ENCODE data around the gene DES. TPM values are rescaled to one million over a fixed set of nuclear protein-coding genes. Genes with fewer than 3 reads are reported as not detected.

DES gene
- total RNA-seq, 4 donors from 2014 or later: 578 to 3,551 (median 1,628) TPM

- peak in 1 of 2 donors; percentile 40 for DNase-seq
- Histone ChIP-seq H3K4me3 (peak overlapping the region; percentile 56 to 75), H3K9me3 (no peaks in the 10 kb centered on the region), H3K4me1 (no peaks in the 10 kb centered on the region), H3K36me3 (no peaks in the 10 kb centered on the region), H3K27ac (peak overlapping the region; percentile 93 to 99), H3K27me3 (no peaks in the 10 kb centered on the region)
- intact Hi-C loops (cut with DNase I; ENCODE audit: low total_unique reads): no loop called here
- TF ChIP-seq, protein P1, sequence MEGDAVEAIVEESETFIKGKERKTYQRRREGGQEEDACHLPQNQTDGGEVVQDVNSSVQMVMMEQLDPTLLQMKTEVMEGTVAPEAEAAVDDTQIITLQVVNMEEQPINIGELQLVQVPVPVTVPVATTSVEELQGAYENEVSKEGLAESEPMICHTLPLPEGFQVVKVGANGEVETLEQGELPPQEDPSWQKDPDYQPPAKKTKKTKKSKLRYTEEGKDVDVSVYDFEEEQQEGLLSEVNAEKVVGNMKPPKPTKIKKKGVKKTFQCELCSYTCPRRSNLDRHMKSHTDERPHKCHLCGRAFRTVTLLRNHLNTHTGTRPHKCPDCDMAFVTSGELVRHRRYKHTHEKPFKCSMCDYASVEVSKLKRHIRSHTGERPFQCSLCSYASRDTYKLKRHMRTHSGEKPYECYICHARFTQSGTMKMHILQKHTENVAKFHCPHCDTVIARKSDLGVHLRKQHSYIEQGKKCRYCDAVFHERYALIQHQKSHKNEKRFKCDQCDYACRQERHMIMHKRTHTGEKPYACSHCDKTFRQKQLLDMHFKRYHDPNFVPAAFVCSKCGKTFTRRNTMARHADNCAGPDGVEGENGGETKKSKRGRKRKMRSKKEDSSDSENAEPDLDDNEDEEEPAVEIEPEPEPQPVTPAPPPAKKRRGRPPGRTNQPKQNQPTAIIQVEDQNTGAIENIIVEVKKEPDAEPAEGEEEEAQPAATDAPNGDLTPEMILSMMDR (IDR thresholded peaks at IDR 0.05): peak in 2 of 4 experiments; percentile 24 to 25
- TF ChIP-seq POLR2A (IDR thresholded peaks at IDR 0.05): no peak
Observed at GRCh38 chr2:219421323-219421722, 3.1 kb downstream of the DES start.

DNA sequence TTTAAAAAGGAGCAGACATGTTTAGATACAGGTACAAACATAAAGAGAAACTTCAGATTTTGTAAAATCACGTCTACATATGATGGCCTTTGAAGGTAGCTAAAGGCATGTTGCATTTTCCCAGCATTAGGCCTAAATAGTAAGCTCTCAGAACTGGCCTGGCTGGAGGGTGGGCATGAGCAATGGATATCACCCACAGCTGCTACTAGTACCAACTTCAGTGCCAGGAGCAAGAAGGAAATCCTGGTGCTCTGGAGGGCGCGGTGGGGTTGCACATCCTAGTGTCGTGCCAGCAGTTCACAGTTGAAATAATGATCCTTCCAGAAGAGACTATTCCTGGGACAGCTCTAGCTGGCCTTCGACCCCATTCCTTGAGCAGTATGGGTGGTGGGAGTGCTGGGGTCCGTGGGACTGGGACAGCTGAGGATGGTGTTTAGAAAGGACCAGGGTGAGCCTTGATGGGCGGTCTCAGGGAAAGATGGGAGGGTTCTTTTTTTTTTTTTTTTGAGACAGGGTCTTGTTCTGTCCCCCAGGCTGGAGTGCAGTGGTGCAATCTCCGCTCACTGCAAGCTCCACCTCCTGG is 4.9 kb downstream of the DES start:
- intact Hi-C loops (cut with DNase I; ENCODE audit: low total_unique reads): no loop called here
- Histone ChIP-seq H3K27me3 (no peaks in the 10 kb centered on the region), H3K36me3 (no peaks in the 10 kb centered on the region), H3K27ac (peak overlapping the region; percentile 93 to 99), H3K4me3 (peak overlapping the region; percentile 25 to 75), H3K9me3 (no peaks in the 10 kb centered on the region), H3K4me1 (no peaks in the 10 kb centered on the region)
- peak in 1 of 2 donors; percentile 20 for DNase-seq
- no peak for TF ChIP-seq POLR2A (IDR thresholded peaks at IDR 0.05)
- TF ChIP-seq, protein P1 (IDR thresholded peaks at IDR 0.05): no peak

DNA sequence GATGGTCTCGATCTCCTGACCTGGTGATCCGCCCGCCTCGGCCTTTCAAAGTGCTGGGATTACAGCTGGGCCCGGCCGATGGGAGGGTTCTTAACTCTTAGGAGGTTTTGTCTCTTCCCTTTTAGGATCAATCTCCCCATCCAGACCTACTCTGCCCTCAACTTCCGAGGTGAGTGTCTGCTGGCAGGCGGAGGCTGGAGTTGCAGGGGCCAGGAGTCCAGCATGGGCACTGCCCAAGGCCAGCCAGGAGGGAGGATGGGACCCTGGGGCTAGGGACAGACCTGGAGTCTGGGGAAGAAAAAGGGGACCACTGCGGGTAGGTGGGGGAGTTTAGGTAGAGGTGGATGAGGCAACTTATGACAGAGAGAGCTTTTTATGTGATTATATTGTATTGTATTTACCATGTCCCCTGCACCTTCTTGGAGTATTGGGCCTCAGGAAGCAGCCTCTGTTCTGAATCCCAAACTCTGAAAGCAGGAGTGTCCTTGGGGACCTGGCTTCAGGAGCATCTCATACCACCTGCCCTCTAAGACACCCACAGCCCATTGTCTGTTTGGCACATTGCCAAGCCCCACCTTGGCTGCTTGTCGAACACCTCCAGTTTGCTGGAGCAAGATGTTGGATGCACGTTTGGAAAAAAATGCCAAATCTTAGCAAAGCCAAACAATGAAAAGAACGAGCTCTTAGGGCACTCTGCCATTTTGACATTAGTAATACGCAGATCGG is 5.6 kb downstream of the DES start:
- peak in 1 of 2 donors; percentile 48 for DNase-seq
- intact Hi-C loops (cut with DNase I; ENCODE audit: low total_unique reads): no loop called here
- Histone ChIP-seq H3K4me1 (no peaks in the 10 kb centered on the region), H3K4me3 (peak overlapping the region; percentile 4 to 75), H3K9me3 (no peaks in the 10 kb centered on the region), H3K27me3 (no peaks in the 10 kb centered on the region), H3K27ac (peak overlapping the region; percentile 93 to 99), H3K36me3 (no peaks in the 10 kb centered on the region)
- TF ChIP-seq, protein P1 (IDR thresholded peaks at IDR 0.05): no peak
- TF ChIP-seq POLR2A (IDR thresholded peaks at IDR 0.05): no peak

DNA sequence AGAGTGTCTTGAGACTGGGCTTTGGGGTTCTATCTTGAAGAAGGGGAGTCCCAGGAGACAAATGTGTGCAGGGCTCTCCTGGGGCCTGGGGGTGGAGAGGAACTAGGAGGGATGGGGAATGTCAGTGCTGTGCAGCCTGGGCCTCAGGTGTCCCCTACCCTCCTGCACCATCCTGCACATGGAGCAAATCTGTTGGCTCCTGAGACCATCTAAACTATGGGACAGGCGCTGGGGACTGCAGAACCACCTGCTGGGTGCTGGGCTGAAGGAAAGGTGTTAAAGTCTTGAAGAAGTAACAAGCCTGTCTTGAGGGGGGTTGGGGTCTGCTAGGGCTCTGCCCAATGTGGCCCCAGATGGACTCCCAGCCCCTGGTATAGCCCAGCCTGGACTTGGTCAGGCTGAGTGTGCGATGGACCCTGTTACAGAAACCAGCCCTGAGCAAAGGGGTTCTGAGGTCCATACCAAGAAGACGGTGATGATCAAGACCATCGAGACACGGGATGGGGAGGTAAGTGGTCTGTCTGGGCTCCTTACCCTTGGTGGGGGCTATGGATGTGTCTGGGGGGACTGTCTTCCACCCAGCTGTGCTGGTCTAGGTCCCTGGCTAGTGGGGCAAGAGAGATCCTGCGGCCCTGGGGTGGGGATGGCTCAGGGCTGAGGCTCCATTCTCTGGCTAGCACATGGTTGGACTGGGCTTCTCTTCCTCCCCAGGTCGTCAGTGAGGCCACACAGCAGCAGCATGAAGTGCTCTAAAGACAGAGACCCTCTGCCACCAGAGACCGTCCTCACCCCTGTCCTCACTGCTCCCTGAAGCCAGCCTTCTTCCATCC is 7.3 kb downstream of the DES start:
- no peak for TF ChIP-seq POLR2A (IDR thresholded peaks at IDR 0.05)
- TF ChIP-seq, protein P1 (IDR thresholded peaks at IDR 0.05): no peak
- H3K27ac ChIP-seq: peak overlapping the region; percentile 93 to 99
- intact Hi-C loops (cut with DNase I; ENCODE audit: low total_unique reads): no loop called here
- no peaks in the 10 kb centered on the region for H3K36me3 ChIP-seq
- no peak overlapping the region for H3K4me3 ChIP-seq
- H3K27me3 ChIP-seq: no peaks in the 10 kb centered on the region
- no peaks in the 10 kb centered on the region for H3K4me1 ChIP-seq
- no peaks in the 10 kb centered on the region for H3K9me3 ChIP-seq
- DNase-seq: peak; percentile 13 to 20

All from uterus (tissue), 4 donors.